Glomerular endothelial cell (primary cell): ENCODE data around the gene DNAH8. TPM values are rescaled to one million over a fixed set of nuclear protein-coding genes. Genes with fewer than 3 reads are reported as not detected.
"Not testable (repeated sequence)": the region's sequence is repeated elsewhere in the genome, so short reads cannot be mapped to it uniquely, and the experiment has no call there.

ENCODE experiments used
- DNase-seq: peaks from one replicate; pipeline ENCODE4 v3.0.0-alpha.2; 2011; ENCODE audit warnings: low read depth, low spot score; ENCODE audit errors: extremely low read depth
- total RNA-seq: library from RNA; depleted of rRNA; stranded (reverse); fragments of >200 nt; gene quantifications from 2 replicates; pipeline ENCODE4 v1.2.3, GENCODE V29; 2015

DNAH8 gene
- total RNA-seq, 1 donor from 2014 or later = 0.06 TPM

DNA sequence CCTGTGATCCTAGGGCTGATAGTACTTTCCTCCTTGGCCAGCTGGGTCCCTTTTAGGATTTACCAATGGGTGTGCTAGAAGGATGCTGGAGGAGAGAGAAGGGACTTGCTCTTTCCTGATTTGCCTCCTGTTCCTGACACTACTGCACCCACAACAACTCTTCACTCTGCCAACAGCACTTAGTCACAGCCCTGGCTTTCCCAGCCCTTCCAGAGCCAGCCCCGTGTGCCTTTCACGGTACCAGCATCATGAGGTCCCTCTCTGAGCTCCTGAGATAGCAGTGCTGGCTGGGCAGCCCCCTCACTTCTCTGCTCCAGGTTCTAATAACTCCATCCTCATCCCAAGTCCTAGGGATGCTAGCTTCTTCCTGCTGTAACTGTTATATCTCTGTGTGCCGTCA, 80.9 kb downstream of the DNAH8 start:
- DNase-seq = no peak

- DNase-seq = not testable (repeated sequence)
These were observed 81.3 kb downstream of the DNAH8 start for GRCh38 chr6:38796437-38796836.

- DNase-seq = no peak
These were observed 81.7 kb downstream of the DNAH8 start for GRCh38 chr6:38796850-38797249.

DNA sequence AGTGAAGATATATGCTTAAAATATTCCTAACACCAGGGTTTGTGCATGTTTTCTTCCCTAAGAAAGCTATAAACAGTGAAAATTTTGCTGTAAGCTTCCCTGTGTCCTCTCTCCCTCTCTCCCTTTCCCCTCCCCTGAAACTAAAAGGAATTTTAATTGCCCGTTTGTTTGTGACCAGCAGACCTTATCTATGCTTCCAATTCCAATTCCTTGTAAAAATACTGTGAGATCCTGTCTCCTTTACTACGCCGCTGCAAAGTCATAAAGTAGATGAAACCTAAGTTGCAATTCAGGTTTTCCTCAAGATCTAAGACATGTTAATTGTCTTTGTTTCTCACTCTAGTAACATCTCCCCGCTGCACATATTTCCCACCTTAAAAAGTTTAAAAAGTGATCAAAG, 82.3 kb downstream of the DNAH8 start:
- DNase-seq = no peak

- no peak for DNase-seq
These were observed 84.5 kb downstream of the DNAH8 start for GRCh38 chr6:38799529-38800184.

DNA sequence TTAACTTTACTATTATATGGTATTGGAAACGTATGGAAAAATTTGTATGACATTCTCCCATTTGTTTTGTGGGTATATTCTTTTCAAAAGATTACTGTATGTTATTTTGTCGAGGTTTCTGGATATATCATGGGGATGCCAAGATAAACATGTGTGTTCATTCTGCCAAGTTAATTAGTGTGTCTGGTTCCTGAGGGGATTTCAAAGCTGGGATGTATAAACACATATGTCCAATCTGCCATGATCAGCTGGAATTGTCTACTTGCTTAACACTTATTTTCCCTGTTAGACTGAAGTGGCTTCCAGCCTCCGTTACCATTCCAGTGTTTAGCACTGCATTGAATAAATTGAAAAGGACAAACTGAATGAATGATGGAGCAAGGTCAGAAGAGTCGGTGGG, 86.2 kb downstream of the DNAH8 start:
- no peak for DNase-seq

DNA sequence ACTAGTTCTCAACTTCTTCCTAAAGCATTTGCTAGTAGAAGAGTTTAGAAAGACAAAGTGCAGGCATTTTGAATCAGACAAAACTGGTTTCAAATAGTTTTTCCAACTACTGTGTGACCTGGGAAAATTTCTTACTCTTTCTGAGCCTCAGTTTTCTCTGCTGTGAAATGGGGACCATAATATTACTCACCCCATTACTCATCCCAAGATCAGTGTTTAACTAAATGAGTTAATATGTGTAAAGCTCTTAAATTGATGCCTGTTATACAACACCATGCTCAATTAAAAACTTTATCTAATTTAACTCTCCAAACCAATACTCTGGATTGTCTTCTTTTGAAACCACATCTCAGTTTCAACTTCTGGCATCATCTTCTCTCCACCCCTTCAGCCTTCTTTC, 87.4 kb downstream of the DNAH8 start:
- DNase-seq = no peak

GRCh38 chr6:38803129-38803528, 88.0 kb downstream of the DNAH8 start:
- DNase-seq = no peak

- no peak for DNase-seq
These were observed 89.2 kb downstream of the DNAH8 start for GRCh38 chr6:38804358-38804757.

GRCh38 chr6:38805127-38805655, 90.1 kb downstream of the DNAH8 start:
- DNase-seq = no peak

GRCh38 chr6:38805692-38806091, 90.6 kb downstream of the DNAH8 start:
- DNase-seq = no peak

DNA sequence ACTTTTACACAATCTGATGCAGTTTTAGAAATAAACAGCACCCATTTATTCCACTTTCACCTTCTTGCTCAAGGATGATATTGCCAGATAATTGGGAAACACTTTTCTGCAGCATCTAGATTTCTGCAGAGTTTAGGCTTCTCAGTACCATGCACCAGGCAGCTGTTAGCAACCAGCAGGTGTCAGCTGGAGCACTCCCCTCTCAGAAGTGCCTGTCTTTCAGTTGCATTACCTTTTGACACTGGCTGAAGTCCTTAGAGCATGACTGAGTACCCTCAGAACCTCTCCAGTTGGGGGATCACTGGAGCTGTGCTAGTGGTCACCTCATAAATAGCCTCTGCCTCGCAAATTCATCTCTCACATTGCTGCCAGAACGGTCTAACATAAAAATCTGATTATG, 91.2 kb downstream of the DNAH8 start:
- DNase-seq = no peak

DNA sequence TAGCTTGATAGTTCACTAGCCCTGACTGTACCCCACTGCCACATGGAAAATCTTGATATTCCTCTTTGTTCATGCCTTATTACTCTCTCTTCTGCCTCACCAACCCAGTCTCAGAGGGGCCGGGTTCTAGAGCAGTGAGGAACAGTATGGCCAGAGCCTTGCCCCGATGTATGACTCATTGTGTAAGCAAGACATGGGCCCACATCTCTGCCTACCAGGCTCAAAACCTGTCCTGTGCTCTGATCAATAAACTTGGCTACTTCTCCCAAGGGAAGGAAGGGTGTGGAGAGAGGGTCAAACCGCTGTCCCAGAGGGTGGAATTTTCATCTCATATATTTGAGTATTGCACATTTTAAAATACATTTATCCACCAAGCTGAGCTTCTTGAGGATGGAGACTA, 91.7 kb downstream of the DNAH8 start:
- DNase-seq = no peak

DNA sequence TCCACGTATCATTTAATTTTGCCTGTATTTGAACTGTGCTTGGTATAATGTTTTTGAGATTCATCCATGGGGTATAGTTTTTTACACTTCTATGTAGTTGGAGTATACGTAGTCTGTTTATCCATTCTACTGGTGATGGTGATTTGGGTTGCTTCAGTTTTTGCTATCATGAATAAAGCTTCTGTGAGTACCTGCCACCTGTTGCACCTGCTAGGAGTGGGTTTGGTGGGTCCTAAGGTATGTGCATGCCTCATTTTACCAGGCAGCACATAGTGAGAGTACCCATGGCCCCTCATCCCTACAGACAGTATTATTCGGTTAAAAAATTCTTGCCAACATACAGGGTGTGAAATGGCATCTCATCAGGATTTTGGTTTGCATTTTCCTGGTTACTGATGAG, 92.9 kb downstream of the DNAH8 start:
- DNase-seq = no peak

DNA sequence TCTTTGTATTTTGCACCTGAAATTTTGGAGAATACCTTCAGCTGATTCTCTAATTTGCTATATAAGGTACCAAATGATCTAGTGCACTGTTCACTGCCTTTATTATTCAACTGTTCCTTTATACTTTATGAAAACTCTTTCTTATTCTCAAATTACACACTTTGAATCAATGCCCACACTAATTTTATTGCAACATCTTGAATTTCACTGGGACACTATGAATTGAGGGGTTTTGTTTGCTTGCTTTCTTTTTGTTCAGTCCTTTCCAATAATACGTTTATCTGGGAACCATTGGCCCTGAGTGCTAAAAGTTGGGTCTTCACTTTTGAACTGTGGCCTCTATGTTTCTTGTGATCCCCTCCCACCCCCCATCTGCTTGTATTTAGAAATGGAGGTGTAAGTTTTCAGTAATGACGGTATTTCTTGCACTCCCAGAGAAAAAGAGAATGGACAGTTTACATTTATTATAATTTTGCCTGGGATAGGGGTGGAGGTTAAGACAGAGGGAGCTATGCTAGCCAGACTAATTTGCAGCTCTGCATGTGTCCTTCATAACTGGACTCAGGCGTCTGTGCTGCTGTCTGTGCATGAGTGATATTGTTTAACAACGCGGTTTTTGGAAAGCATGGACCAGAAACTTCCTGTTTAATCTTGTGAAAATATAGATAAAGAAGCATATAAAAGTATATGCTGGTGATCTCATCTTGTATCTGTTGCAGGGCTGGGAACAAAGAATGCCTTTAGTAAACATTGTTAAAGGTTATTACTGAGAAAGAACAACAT, 98.1 kb downstream of the DNAH8 start:
- DNase-seq = no peak

DNA sequence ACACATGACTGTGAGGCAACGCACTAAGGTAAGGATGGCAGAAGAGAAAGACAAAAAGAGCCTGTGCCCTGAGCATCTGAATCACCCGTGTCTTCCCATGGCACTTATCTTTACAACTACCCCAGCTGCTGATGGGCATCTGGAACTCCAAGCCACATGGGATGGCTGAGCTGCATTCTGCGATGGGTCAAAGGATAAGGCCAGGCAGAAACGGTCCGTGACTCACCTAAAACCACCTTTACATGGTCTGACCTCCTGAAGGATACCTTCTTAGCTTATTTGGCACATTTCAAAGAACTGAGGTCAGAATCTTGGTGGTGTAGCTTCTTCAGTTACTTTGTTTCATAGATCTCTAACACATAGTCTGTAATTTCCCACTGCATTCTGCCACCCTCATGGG, 99.7 kb downstream of the DNAH8 start:
- no peak for DNase-seq

DNA sequence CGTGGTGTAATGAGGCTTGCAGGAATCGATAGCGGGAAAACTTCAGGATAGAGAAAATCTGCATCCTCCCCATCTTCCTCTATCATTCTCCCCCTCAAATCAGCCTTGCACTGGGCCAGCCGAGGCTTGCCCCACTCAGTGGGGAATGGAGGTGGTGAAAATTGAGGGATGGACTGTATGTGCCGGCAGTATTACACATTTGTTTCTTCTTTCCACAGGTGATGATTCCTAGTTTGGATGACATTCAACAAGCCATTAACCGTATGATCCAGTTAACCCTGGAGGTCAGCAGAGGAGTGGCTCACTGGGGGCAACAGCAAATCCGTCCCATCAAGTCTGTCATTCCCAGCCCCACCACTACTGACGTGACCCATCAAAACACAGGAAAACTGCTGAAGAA, 100.1 kb downstream of the DNAH8 start:
- DNase-seq = no peak

DNA sequence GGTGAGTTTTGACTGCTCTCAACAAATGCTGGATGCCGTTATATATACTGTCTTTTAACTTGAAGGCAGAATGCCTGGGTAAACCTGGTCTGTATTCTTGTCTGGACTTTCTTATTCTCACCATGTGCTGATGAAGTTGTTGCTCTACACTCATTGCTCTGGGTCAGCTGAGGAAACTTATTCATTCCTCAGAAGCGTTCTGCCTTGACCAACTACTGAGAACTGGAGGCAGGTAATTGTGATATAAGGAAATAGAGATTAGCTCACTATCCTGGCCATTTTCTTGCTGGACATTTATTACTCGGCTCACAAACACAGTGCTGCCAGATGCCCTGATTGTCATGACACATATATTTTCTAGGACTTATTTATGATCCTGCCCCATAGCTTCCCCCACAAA, 103.6 kb downstream of the DNAH8 start:
- no peak for DNase-seq

DNA sequence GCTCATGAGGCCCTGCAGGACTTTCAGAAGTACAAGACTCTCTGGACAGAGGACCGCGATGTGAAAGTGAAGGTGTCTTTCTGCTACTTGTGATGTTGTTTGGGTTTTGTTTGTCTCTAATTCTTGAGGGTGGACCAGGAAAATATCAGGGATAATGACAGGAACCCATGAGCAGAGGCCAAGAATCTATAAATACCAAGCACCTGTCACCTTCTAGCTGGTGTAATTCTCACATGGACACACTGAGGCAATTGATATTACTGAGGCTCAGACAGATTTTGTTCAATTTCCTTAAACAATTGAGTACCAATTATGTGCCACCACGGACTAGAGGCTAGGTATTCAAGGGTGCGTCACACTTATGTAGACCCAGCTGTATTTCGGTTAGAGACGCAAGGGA, 107.9 kb downstream of the DNAH8 start:
- DNase-seq = no peak

DNA sequence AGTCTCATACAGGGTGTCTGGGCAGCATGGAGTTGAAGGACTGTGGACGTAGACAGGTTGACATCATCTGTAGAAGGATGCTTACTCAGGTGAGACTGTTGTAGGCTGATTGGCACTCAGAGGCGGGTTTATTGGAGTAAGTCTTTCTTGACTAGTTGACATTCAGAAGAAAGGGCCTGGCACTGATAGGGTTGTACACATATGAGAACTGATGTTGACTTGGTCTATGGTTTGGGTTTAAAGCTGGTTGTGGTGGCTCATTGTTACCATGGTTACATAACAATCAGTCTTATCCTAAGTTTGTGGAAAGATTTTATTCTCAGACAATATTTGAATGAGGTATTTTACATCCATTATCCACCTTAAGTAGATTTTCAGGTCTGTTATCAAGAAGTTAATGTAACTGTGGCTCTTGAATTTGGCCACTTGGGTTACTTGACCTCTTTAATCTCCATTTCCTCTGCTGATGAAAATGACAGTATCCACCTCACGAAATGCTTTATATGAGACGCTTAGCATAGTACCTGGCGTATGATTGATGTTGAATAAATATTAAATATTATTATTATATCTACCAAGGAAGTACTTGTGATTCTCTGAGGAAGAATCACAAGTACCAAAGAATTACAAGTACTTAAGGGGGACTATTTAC, 109.3 kb downstream of the DNAH8 start:
- no peak for DNase-seq

GRCh38 chr6:38827024-38827423, 111.9 kb downstream of the DNAH8 start:
- no peak for DNase-seq

GRCh38 chr6:38831865-38832264, 116.8 kb downstream of the DNAH8 start:
- no peak for DNase-seq
